ENCODE data around the gene SLC22A1. TPM values are rescaled to one million over a fixed set of nuclear protein-coding genes. Genes with fewer than 3 reads are reported as not detected.

SLC22A1 gene
- total and polyA plus RNA-seq, 4 donors, result 0.79 to 1,107 (median 439) TPM

- H3K9ac ChIP-seq (ENCODE audit: low read depth in 1 of 2, low read length in 2 of 2), result no peak overlapping the region
Observed at GRCh38 chr6:160073272-160073671, 48.3 kb upstream of the SLC22A1 start.

GRCh38 chr6:160076009-160076408 is 45.6 kb upstream of the SLC22A1 start:
- Histone ChIP-seq H3K27ac (ENCODE audit: low read depth in 1 of 2, low read length in 2 of 2) (no peak overlapping the region), H3K9me3 (ENCODE audit: control insufficient read depth in 4 of 4, low read length in 3 of 4) (no peaks in the 10 kb centered on the region), H3K27me3 (ENCODE audit: control insufficient read depth in 4 of 4, insufficient read depth in 4 of 4, low read length in 3 of 4) (no peaks in the 10 kb centered on the region), H3K4me1 (ENCODE audit: control insufficient read depth in 4 of 4, insufficient read depth in 4 of 4, low read length in 3 of 4) (peaks cover 7 to 28% (median 20%) of the 10 kb centered on the region in 4 donors), H3K9ac (ENCODE audit: low read depth in 1 of 2, low read length in 2 of 2) (no peak overlapping the region), H3K36me3 (ENCODE audit: control insufficient read depth in 4 of 4, insufficient read depth in 3 of 4, low read depth in 1 of 4, low read length in 3 of 4) (peaks cover 9 to 50% (median 40%) of the 10 kb centered on the region in 4 donors), H3K4me3 (ENCODE audit: low read depth in 1 of 3, low read length in 3 of 3) (no peak overlapping the region)
- 93% methylated on average over 5 of the region's 5 CpGs for WGBS
- DNase-seq (ENCODE audit: low spot score), result no peak
- TF ChIP-seq GABPA (IDR thresholded peaks at IDR 0.05 in 1 of 2, conservative IDR thresholded peaks at IDR 0.05 in 1 of 2) (no peak), ZBTB33 (IDR thresholded peaks at IDR 0.05) (no peak), EGR1 (IDR thresholded peaks at IDR 0.05; ENCODE audit: low read depth in 2 of 2) (no peak), SP1 (IDR thresholded peaks at IDR 0.05) (no peak), NR2F2 (IDR thresholded peaks at IDR 0.05) (no peak), HNF4G (IDR thresholded peaks at IDR 0.05) (no peak), YY1 (IDR thresholded peaks at IDR 0.05) (no peak), TAF1 (conservative IDR thresholded peaks at IDR 0.05) (no peak), CTCF (IDR thresholded peaks at IDR 0.05; ENCODE audit: low read depth, low read length, missing input control) (no peak)

More at GRCh38 chr6:160073272-160073671, 48.3 kb upstream of the SLC22A1 start:
- no peak for DNase-seq (ENCODE audit: low spot score)
- H3K36me3 ChIP-seq (ENCODE audit: control insufficient read depth in 4 of 4, insufficient read depth in 3 of 4, low read depth in 1 of 4, low read length in 3 of 4), result peaks cover 22 to 64% (median 51%) of the 10 kb centered on the region in 4 donors
- no peak overlapping the region for H3K27ac ChIP-seq (ENCODE audit: low read depth in 1 of 2, low read length in 2 of 2)
- H3K4me1 ChIP-seq (ENCODE audit: control insufficient read depth in 4 of 4, insufficient read depth in 4 of 4, low read length in 3 of 4), result peaks cover 0 to 10% (median 8%) of the 10 kb centered on the region in 4 donors
- WGBS, result 96% methylated on average over 9 of the region's 9 CpGs
- no peaks in the 10 kb centered on the region for H3K9me3 ChIP-seq (ENCODE audit: control insufficient read depth in 4 of 4, low read length in 3 of 4)
- no peak overlapping the region for H3K4me3 ChIP-seq (ENCODE audit: low read depth in 1 of 3, low read length in 3 of 3)
- TF ChIP-seq RAD21 (IDR thresholded peaks at IDR 0.05), result no peak
- TF ChIP-seq ATF3 (IDR thresholded peaks at IDR 0.05), result no peak
- TF ChIP-seq NR2F2 (IDR thresholded peaks at IDR 0.05), result no peak
- TF ChIP-seq CTCF (IDR thresholded peaks at IDR 0.05; ENCODE audit: low read depth, low read length, missing input control), result no peak
- no peak for TF ChIP-seq FOXA2 (IDR thresholded peaks at IDR 0.05)
- TF ChIP-seq FOXA1 (IDR thresholded peaks at IDR 0.05), result no peak
- no peak for TF ChIP-seq JUND (IDR thresholded peaks at IDR 0.05)
- no peak for TF ChIP-seq MAX (IDR thresholded peaks at IDR 0.05)
- TF ChIP-seq ZBTB33 (IDR thresholded peaks at IDR 0.05), result no peak
- TF ChIP-seq SP1 (IDR thresholded peaks at IDR 0.05), result no peak
- TF ChIP-seq RXRA (IDR thresholded peaks at IDR 0.05), result no peak
- H3K27me3 ChIP-seq (ENCODE audit: control insufficient read depth in 4 of 4, insufficient read depth in 4 of 4, low read length in 3 of 4), result no peaks in the 10 kb centered on the region
